ENCODE results near the gene FOXP1.

DNA sequence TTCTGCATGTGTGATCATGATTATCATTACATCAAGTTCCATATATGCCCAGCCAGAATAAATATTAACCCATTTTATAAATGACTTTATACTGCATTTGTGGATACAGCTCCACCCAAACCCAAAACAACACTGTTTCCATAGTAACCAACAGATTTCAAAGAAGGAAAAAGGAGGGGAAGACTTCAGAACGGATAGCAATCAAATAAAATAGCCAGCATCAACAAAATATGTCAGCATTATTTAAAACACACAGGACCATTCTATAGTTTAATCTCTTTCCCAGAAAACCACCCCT lies 114.4 kb downstream of the FOXP1 start:
- no peak for TF ChIP-seq PATZ1 (CRISPR knock-in tag; IDR thresholded peaks at IDR 0.05; ENCODE audit: borderline replicate concordance)
- TF ChIP-seq TCF4 (CRISPR knock-in tag; IDR thresholded peaks at IDR 0.05; ENCODE audit: borderline replicate concordance) = no peak
- TF ChIP-seq ZNF8 (CRISPR knock-in tag; IDR thresholded peaks at IDR 0.05) = no peak
- TF ChIP-seq ZNF565 (CRISPR knock-in tag; conservative IDR thresholded peaks at IDR 0.05; ENCODE audit: low read depth) = no peak
- no peak for TF ChIP-seq CREB5 (CRISPR knock-in tag; IDR thresholded peaks at IDR 0.05; ENCODE audit: low read depth)
- no peak for TF ChIP-seq ZFP3 (CRISPR knock-in tag; IDR thresholded peaks at IDR 0.05)
- TF ChIP-seq CSRNP3 (CRISPR knock-in tag; IDR thresholded peaks at IDR 0.05) = no peak
- TF ChIP-seq ISL1 (CRISPR knock-in tag; IDR thresholded peaks at IDR 0.05) = no peak
- TF ChIP-seq POU6F1 (CRISPR knock-in tag; IDR thresholded peaks at IDR 0.05; ENCODE audit: borderline replicate concordance, low read depth) = no peak
- no peak for TF ChIP-seq CSDC2 (CRISPR knock-in tag; IDR thresholded peaks at IDR 0.05)
- no peak for TF ChIP-seq ESRRG (CRISPR knock-in tag; IDR thresholded peaks at IDR 0.05)
- TF ChIP-seq, protein P1, sequence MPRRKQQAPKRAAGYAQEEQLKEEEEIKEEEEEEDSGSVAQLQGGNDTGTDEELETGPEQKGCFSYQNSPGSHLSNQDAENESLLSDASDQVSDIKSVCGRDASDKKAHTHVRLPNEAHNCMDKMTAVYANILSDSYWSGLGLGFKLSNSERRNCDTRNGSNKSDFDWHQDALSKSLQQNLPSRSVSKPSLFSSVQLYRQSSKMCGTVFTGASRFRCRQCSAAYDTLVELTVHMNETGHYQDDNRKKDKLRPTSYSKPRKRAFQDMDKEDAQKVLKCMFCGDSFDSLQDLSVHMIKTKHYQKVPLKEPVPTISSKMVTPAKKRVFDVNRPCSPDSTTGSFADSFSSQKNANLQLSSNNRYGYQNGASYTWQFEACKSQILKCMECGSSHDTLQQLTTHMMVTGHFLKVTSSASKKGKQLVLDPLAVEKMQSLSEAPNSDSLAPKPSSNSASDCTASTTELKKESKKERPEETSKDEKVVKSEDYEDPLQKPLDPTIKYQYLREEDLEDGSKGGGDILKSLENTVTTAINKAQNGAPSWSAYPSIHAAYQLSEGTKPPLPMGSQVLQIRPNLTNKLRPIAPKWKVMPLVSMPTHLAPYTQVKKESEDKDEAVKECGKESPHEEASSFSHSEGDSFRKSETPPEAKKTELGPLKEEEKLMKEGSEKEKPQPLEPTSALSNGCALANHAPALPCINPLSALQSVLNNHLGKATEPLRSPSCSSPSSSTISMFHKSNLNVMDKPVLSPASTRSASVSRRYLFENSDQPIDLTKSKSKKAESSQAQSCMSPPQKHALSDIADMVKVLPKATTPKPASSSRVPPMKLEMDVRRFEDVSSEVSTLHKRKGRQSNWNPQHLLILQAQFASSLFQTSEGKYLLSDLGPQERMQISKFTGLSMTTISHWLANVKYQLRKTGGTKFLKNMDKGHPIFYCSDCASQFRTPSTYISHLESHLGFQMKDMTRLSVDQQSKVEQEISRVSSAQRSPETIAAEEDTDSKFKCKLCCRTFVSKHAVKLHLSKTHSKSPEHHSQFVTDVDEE (CRISPR knock-in tag; IDR thresholded peaks at IDR 0.05) = no peak

Measured in SK-N-SH treated with all-trans-retinoic acid at 6 μM for 48 hours (cell line).